HCT116 (cell line): Measurements from ENCODE around the gene DCN. TPM values are rescaled to one million over a fixed set of nuclear protein-coding genes. Genes with fewer than 3 reads are reported as not detected.

Experiments used
- ATAC-seq: fragments of 200-7000 bp; cut with Tn5 transposase; 2 replicates; pipeline ENCODE4 v1.9.1; 2020; ENCODE audit warnings: mild to moderate bottlenecking, moderate library complexity
- BruUV-seq: library from RNA; stranded (reverse); fragments of 400-500 nt; replicated peaks from 2 replicates; lab custom pipeline; 2021; lab: Mats Ljungman, UMichigan
- CTCF ChIA-PET: fragments of 300-600 bp; sonication (Branson Sonifier 250); formaldehyde crosslinking; loops from one replicate; lab custom pipeline; 2021; ENCODE audit warnings: antibody characterized with exemption; lab: Charles Lee
- POLR2A ChIA-PET: fragments of 300-600, 350-600 bp; sonication (Branson Sonifier 250); formaldehyde crosslinking; loops from one replicate; lab custom pipeline; 2021; ENCODE audit warnings: antibody characterized with exemption; lab: Charles Lee
- RAD21 ChIA-PET, 2 experiments: fragments of 300-600 bp; sonication (Branson Sonifier 250); formaldehyde crosslinking; loops; one replicate each; lab custom pipeline; 2023; ENCODE audit warnings: low total read pairs in 2 of 2; ENCODE audit not compliant: uncharacterized antibody in 2 of 2, unreplicated experiment in 2 of 2, low non-redundant PET in 1 of 2; lab: Charles Lee
- DNase-seq: peaks from one replicate; pipeline ENCODE4 v3.0.0-alpha.2; 2010; ENCODE audit warnings: low read depth, low spot score
- H2AFZ ChIP-seq: fragments of 200-600 bp; shearing (Covaris generic), sonication (generic); 2 replicates; pipeline ENCODE4 v1.6.1; 2017; ENCODE audit warnings: low read depth, mixed run types, mixed read lengths, antibody characterized with exemption, low read length; ENCODE audit not compliant: poor library complexity, severe bottlenecking
- H3K27ac ChIP-seq: 2 replicates; pipeline ENCODE4 v1.5.1; 2012; ENCODE audit warnings: low read depth, low read length
- H3K27me3 ChIP-seq: fragments of 200-600 bp; sonication (generic); 2 replicates; pipeline ENCODE4 v1.6.1; 2016; ENCODE audit warnings: mixed run types, low read length, mixed read lengths; ENCODE audit not compliant: insufficient read depth
- H3K36me3 ChIP-seq, 2 experiments: fragments of 200-500 bp in 1 of 2; fragments of 200-600 bp in 1 of 2; sonication (Bioruptor generic) in 1 of 2; sonication (generic) in 1 of 2; 2 replicates each; pipeline versions ENCODE4 v1.5.1 to v1.6.1; 2014 to 2016; ENCODE audit warnings: low read length in 2 of 2, inconsistent platforms in 1 of 2, mixed read lengths in 1 of 2, mixed run types in 1 of 2; ENCODE audit not compliant: insufficient read depth in 2 of 2, control insufficient read depth in 1 of 2
- H3K4me1 ChIP-seq, 2 experiments: fragments of 200-600 bp in 1 of 2; sonication (generic) in 1 of 2; 2 replicates each; pipeline versions ENCODE4 v1.5.1 to v1.6.1; 2012 to 2017; ENCODE audit warnings: low read length in 2 of 2, inconsistent platforms in 1 of 2, mild to moderate bottlenecking in 1 of 2, mixed read lengths in 1 of 2, mixed run types in 1 of 2, moderate library complexity in 1 of 2; ENCODE audit not compliant: insufficient read depth in 2 of 2, control insufficient read depth in 1 of 2
- H3K4me2 ChIP-seq: fragments of 200-600 bp; sonication (generic); 2 replicates; pipeline ENCODE4 v1.6.1; 2017; ENCODE audit warnings: mixed run types, low read length, mixed read lengths
- H3K4me3 ChIP-seq, 2 experiments: fragments of 200-600 bp in 1 of 2; sonication (generic) in 1 of 2; replicated peaks in 1 of 2; 2 replicates each; pipeline ENCODE4 v1.5.1; 2011 to 2016; ENCODE audit warnings: low read length in 2 of 2, control low read depth in 1 of 2, low read depth in 1 of 2, mild to moderate bottlenecking in 1 of 2, mixed read lengths in 1 of 2, mixed run types in 1 of 2
- H3K79me2 ChIP-seq: fragments of 200-600 bp; sonication (generic); 2 replicates; pipeline ENCODE4 v1.6.1; 2017; ENCODE audit warnings: mild to moderate bottlenecking, mixed run types, low read length, moderate library complexity, mixed read lengths; ENCODE audit not compliant: insufficient read depth
- H3K9ac ChIP-seq: fragments of 200-600 bp; sonication (generic); 2 replicates; pipeline ENCODE4 v1.6.1; 2016; ENCODE audit warnings: low read length, mixed read lengths
- H3K9me2 ChIP-seq: fragments of 200-600 bp; sonication (generic), shearing (Covaris generic); 2 replicates; pipeline ENCODE4 v1.6.1; 2017; ENCODE audit warnings: mixed run types, mild to moderate bottlenecking, moderate library complexity; ENCODE audit not compliant: insufficient read depth
- H3K9me3 ChIP-seq, 2 experiments: fragments of 200-500 bp in 1 of 2; fragments of 200-600 bp in 1 of 2; sonication (Bioruptor generic) in 1 of 2; sonication (generic) in 1 of 2; 2 replicates each; pipeline ENCODE4 v1.6.1; 2014 to 2017; ENCODE audit warnings: low read length in 2 of 2, mixed read lengths in 2 of 2, inconsistent platforms in 1 of 2, low read depth in 1 of 2, mild to moderate bottlenecking in 1 of 2, mixed run types in 1 of 2, moderate library complexity in 1 of 2; ENCODE audit not compliant: control insufficient read depth in 1 of 2, insufficient read depth in 1 of 2
- H4K20me1 ChIP-seq: fragments of 200-600 bp; sonication (generic), shearing (Covaris generic); 2 replicates; pipeline ENCODE4 v1.6.1; 2017; ENCODE audit warnings: mixed run types, mild to moderate bottlenecking, moderate library complexity; ENCODE audit not compliant: insufficient read depth
- ATF3 ChIP-seq: IDR thresholded peaks from 2 replicates; pipeline ENCODE4 v1.6.1; 2012
- CBX3 ChIP-seq: IDR thresholded peaks from 2 replicates; pipeline ENCODE4 v1.6.1; 2012; ENCODE audit warnings: low read depth
- CEBPB ChIP-seq: IDR thresholded peaks from 2 replicates; pipeline ENCODE4 v1.6.1; 2012; ENCODE audit warnings: low read depth
- CTCF ChIP-seq, 3 experiments: fragments of 200-600 bp in 1 of 3; sonication (generic) in 1 of 3; IDR thresholded peaks in 2 of 3; conservative IDR thresholded peaks in 1 of 3; 2 replicates each; pipeline ENCODE4 v1.5.1; 2012 to 2017; ENCODE audit warnings: low read depth in 2 of 3, low read length in 2 of 3, antibody characterized with exemption in 1 of 3, borderline replicate concordance in 1 of 3, control low read depth in 1 of 3, mild to moderate bottlenecking in 1 of 3, mixed read lengths in 1 of 3, mixed run types in 1 of 3, moderate library complexity in 1 of 3; ENCODE audit not compliant: insufficient read depth in 1 of 3
- EGR1 ChIP-seq: IDR thresholded peaks from 2 replicates; pipeline ENCODE4 v1.6.1; 2012; ENCODE audit warnings: low read depth
- ELF1 ChIP-seq: IDR thresholded peaks from 2 replicates; pipeline ENCODE4 v1.6.1; 2012; ENCODE audit warnings: low read depth, borderline replicate concordance
- EZH2 ChIP-seq: fragments of 200-600 bp; sonication (generic); IDR thresholded peaks from 2 replicates; pipeline ENCODE4 v1.6.1; 2017; ENCODE audit warnings: antibody characterized with exemption, mixed run types
- EZH2phosphoT487 ChIP-seq: fragments of 200-600 bp; IDR thresholded peaks from 2 replicates; pipeline ENCODE4 v1.6.1; 2018; ENCODE audit warnings: antibody characterized with exemption, borderline replicate concordance
- FOSL1 ChIP-seq: IDR thresholded peaks from 2 replicates; pipeline ENCODE4 v1.6.1; 2012; ENCODE audit warnings: low read depth
- JUND ChIP-seq: IDR thresholded peaks from 2 replicates; pipeline ENCODE4 v1.6.1; 2012
- MAX ChIP-seq: IDR thresholded peaks from 2 replicates; pipeline ENCODE4 v1.6.1; 2012
- POLR2A ChIP-seq: IDR thresholded peaks from 2 replicates; pipeline ENCODE4 v1.7.0; 2011; ENCODE audit warnings: borderline replicate concordance; ENCODE audit not compliant: insufficient read depth, insufficient read length; ENCODE audit errors: extremely low read depth
- POLR2AphosphoS5 ChIP-seq: IDR thresholded peaks from 2 replicates; pipeline ENCODE4 v1.6.1; 2011; ENCODE audit warnings: mild to moderate bottlenecking, low read depth, low read length, moderate library complexity
- SIN3A ChIP-seq: IDR thresholded peaks from 2 replicates; pipeline ENCODE4 v1.6.1; 2012; ENCODE audit warnings: low read depth
- SP1 ChIP-seq: IDR thresholded peaks from 2 replicates; pipeline ENCODE4 v1.6.1; 2012; ENCODE audit warnings: low read depth
- TCF7L2 ChIP-seq: IDR thresholded peaks from 2 replicates; pipeline ENCODE4 v1.7.0; 2011; ENCODE audit warnings: borderline replicate concordance, inconsistent platforms; ENCODE audit not compliant: insufficient read depth, insufficient read length; ENCODE audit errors: extremely low read depth
- YY1 ChIP-seq: IDR thresholded peaks from 2 replicates; pipeline ENCODE4 v1.6.1; 2011; ENCODE audit warnings: low read length, low read depth, moderate library complexity, mild to moderate bottlenecking; ENCODE audit not compliant: insufficient replicate concordance; ENCODE audit errors: extremely low read depth
- ZBTB33 ChIP-seq: IDR thresholded peaks from 2 replicates; pipeline ENCODE4 v1.6.1; 2011; ENCODE audit warnings: mild to moderate bottlenecking, low read length, moderate library complexity; ENCODE audit not compliant: insufficient replicate concordance; ENCODE audit errors: extremely low read depth
- ZFX ChIP-seq: fragments of 450-650 bp; IDR thresholded peaks from 2 replicates; pipeline ENCODE4 v1.6.1; 2017
- ZNF274 ChIP-seq: fragments of 200-500 bp; sonication (Bioruptor generic); IDR thresholded peaks from 2 replicates; pipeline ENCODE4 v1.6.1; 2014; ENCODE audit warnings: mild to moderate bottlenecking, low read depth, low read length, inconsistent platforms
- intact Hi-C: fragments of 100-400 bp; cut with micrococcal nuclease; formaldehyde crosslinking; loops from 2 replicates; pipeline ENCODE4 v1.10.0; 2022
- total RNA-seq: library from RNA; stranded (reverse); gene quantifications from one replicate; pipeline ENCODE4 v1.2.1, GENCODE V29; 2021; ENCODE audit not compliant: unreplicated experiment

DCN gene
- total RNA-seq, 1 experiment from 2014 or later: 3.6 TPM

GRCh38 chr12:91196436-91196835, 13.8 kb upstream of the DCN start:
- CTCF ChIA-PET: no interaction called here
- intact Hi-C loops: no loop called here

More at GRCh38 chr12:91196436-91196835, 13.8 kb upstream of the DCN start:
- no peak overlapping the region for H3K4me2 ChIP-seq
- H3K9me2 ChIP-seq: no peaks in the 10 kb centered on the region
- POLR2A ChIA-PET: no interaction called here
- no peak overlapping the region for H2AFZ ChIP-seq
- no peak for ATAC-seq
- H3K27ac ChIP-seq: no peak overlapping the region
- DNase-seq: no peak
- TF ChIP-seq YY1: no peak
- TF ChIP-seq ZNF274: no peak
- TF ChIP-seq ATF3: no peak
- no peak for TF ChIP-seq ELF1
- TF ChIP-seq POLR2A: no peak
- TF ChIP-seq CBX3: no peak
- TF ChIP-seq TCF7L2: no peak
- TF ChIP-seq MAX: no peak
- no peak for TF ChIP-seq SIN3A
- TF ChIP-seq EGR1: no peak
- no peak for TF ChIP-seq ZBTB33
- TF ChIP-seq CEBPB: no peak
- TF ChIP-seq CTCF (IDR thresholded peaks at IDR 0.05 in 2 of 3, conservative IDR thresholded peaks at IDR 0.05 in 1 of 3; ENCODE audit: borderline replicate concordance in 1 of 3, insufficient read depth in 1 of 3, low read depth in 2 of 3, low read length in 2 of 3): no peak
- TF ChIP-seq EZH2: no peak
- TF ChIP-seq SP1: no peak
- TF ChIP-seq FOSL1: no peak
- no peak for TF ChIP-seq ZFX
- TF ChIP-seq POLR2AphosphoS5: no peak
- TF ChIP-seq JUND: no peak
- TF ChIP-seq EZH2phosphoT487: no peak
- no peak overlapping the region for H3K9ac ChIP-seq
- RAD21 ChIA-PET: no interaction called here
- H3K4me1 ChIP-seq: no peaks in the 10 kb centered on the region
- no peaks in the 10 kb centered on the region for H3K79me2 ChIP-seq
- H4K20me1 ChIP-seq: no peaks in the 10 kb centered on the region
- no peaks in the 10 kb centered on the region for H3K27me3 ChIP-seq
- H3K9me3 ChIP-seq: no peaks in the 10 kb centered on the region
- no peaks in the 10 kb centered on the region for H3K36me3 ChIP-seq
- H3K4me3 ChIP-seq: no peak overlapping the region
- no TSS peak for BruUV-seq
